ENCODE data around the gene ETV3. TPM values are rescaled to one million over a fixed set of nuclear protein-coding genes. Genes with fewer than 3 reads are reported as not detected.

The ETV3 gene
- total RNA-seq, 1 donor from 2014 or later, result 39.0 TPM

DNA sequence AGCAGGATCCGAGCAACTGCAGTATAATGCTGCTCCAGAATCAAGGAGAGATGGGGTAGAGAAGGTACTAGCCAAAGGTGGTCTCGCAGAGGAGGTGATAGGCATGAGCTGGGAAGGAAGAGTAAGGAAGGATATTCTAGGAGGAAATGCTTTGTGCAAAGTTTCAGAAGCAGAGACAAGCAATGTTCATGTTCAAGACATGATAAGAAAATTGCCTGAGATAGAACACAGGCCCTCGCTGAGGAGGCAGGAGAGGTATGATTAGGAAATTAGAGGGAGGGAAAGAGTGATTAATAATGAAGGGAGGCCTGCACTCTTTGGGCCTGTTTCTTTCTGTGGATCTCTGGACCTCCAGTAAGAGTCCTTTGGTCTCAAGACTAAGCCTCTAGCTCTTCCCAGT, 12.9 kb upstream of the ETV3 start:
- H3K36me3 Mint-ChIP-seq (ENCODE audit: unreplicated experiment), result no peaks in the 10 kb centered on the region
- H3K27ac Mint-ChIP-seq (ENCODE audit: unreplicated experiment), result no peak overlapping the region
- TF ChIP-seq, protein P1, sequence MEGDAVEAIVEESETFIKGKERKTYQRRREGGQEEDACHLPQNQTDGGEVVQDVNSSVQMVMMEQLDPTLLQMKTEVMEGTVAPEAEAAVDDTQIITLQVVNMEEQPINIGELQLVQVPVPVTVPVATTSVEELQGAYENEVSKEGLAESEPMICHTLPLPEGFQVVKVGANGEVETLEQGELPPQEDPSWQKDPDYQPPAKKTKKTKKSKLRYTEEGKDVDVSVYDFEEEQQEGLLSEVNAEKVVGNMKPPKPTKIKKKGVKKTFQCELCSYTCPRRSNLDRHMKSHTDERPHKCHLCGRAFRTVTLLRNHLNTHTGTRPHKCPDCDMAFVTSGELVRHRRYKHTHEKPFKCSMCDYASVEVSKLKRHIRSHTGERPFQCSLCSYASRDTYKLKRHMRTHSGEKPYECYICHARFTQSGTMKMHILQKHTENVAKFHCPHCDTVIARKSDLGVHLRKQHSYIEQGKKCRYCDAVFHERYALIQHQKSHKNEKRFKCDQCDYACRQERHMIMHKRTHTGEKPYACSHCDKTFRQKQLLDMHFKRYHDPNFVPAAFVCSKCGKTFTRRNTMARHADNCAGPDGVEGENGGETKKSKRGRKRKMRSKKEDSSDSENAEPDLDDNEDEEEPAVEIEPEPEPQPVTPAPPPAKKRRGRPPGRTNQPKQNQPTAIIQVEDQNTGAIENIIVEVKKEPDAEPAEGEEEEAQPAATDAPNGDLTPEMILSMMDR (IDR thresholded peaks at IDR 0.05; ENCODE audit: partially characterized antibody, unreplicated experiment), result no peak
- peaks cover 15% of the 10 kb centered on the region for H3K4me1 Mint-ChIP-seq (ENCODE audit: low read depth, unreplicated experiment)
- H3K9me3 Mint-ChIP-seq (ENCODE audit: unreplicated experiment), result no peaks in the 10 kb centered on the region
- DNase-seq, result no peak
- H3K27me3 Mint-ChIP-seq (ENCODE audit: unreplicated experiment), result peaks cover 2% of the 10 kb centered on the region
- no peak overlapping the region for H3K4me3 Mint-ChIP-seq (ENCODE audit: unreplicated experiment)

DNA sequence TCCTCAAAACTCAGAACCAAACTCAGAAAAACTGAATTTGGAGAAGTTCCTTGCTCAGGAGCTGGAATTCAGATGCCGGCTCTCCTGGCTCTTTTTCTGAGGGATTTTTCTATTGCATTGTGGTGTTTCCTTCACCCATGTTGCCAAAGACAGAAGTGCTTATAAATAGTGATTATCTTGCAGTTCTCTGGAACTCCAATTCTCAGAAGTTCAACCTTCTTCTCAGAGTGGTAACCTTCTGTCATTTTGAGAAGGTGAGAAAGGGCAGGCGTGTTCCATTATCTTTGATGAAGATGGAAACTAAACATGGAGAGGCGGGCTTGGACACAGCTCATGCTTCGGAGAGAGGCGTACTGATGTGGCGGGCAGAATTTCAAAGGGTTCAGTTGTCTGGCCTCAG, 12.4 kb upstream of the ETV3 start:
- Mint-ChIP-seq H3K4me3 (ENCODE audit: unreplicated experiment) (no peak overlapping the region), H3K9me3 (ENCODE audit: unreplicated experiment) (no peaks in the 10 kb centered on the region), H3K27ac (ENCODE audit: unreplicated experiment) (no peak overlapping the region), H3K4me1 (ENCODE audit: low read depth, unreplicated experiment) (peaks cover 14% of the 10 kb centered on the region), H3K36me3 (ENCODE audit: unreplicated experiment) (no peaks in the 10 kb centered on the region), H3K27me3 (ENCODE audit: unreplicated experiment) (peaks cover 2% of the 10 kb centered on the region)
- no peak for DNase-seq
- TF ChIP-seq, protein P1 (IDR thresholded peaks at IDR 0.05; ENCODE audit: partially characterized antibody, unreplicated experiment), result no peak

DNA sequence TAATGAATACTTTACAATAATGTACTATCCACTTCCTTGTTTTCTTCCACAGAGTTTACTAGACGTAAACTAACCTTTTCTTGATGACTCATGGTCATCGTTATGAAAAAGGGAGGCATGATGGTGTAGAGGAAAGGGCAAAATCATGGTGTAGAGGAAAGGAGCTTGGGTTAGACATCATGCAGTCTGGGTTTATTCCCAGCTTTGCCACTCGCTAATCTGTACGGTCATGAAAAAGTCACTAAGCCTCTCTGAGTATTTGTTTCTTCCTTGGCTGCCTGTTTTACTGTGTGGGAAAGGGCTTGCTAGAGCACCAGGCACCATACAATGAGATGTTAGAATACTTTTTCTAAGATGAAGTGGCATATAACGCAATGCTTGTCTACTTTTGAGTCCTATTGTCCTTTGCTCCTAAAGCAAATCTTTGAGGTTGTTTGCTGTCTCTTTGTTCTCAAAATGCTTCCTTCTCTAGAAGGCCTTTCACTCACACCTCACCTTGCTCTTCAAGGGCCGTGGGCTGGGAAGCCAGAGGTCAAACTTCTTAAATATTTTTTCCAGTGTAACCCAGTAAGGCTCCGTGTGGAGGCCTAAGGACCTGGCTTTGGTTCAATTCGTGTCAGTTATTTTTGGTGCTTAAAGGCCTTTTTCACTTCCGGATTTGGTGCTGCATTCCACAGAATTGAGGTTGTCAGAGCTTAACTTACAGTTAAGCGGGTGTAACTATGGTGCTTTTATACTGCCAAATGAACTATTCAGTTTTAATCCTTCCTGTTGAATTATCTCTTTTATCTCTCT, 9.9 kb upstream of the ETV3 start:
- H3K4me1 Mint-ChIP-seq (ENCODE audit: low read depth, unreplicated experiment), result peaks cover 5% of the 10 kb centered on the region
- no peaks in the 10 kb centered on the region for H3K9me3 Mint-ChIP-seq (ENCODE audit: unreplicated experiment)
- no peak for DNase-seq
- no peaks in the 10 kb centered on the region for H3K27me3 Mint-ChIP-seq (ENCODE audit: unreplicated experiment)
- TF ChIP-seq, protein P1 (IDR thresholded peaks at IDR 0.05; ENCODE audit: partially characterized antibody, unreplicated experiment), result no peak
- H3K4me3 Mint-ChIP-seq (ENCODE audit: unreplicated experiment), result no peak overlapping the region
- H3K27ac Mint-ChIP-seq (ENCODE audit: unreplicated experiment), result no peak overlapping the region
- no peaks in the 10 kb centered on the region for H3K36me3 Mint-ChIP-seq (ENCODE audit: unreplicated experiment)

DNA sequence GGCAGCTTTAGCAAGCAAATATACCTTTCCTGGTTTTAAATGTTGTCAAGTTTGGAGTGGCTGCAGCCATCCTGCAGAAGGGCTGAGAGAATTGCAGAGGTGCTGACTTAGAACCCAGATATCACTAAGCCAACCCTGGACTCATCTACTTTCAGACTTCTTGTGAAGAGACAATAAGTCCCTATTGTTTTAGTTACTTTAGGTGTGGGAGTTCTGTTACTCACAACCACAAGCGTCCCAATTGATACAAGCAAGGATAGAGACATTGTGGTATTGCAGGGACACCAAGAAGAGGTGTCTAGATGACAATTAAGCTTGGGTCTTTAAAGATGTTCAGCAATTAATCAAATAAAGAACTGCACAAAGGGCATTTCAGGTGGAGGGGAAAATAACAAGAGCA, 8.8 kb upstream of the ETV3 start:
- no peaks in the 10 kb centered on the region for H3K9me3 Mint-ChIP-seq (ENCODE audit: unreplicated experiment)
- no peak overlapping the region for H3K4me3 Mint-ChIP-seq (ENCODE audit: unreplicated experiment)
- TF ChIP-seq, protein P1 (IDR thresholded peaks at IDR 0.05; ENCODE audit: partially characterized antibody, unreplicated experiment), result no peak
- no peak overlapping the region for H3K27ac Mint-ChIP-seq (ENCODE audit: unreplicated experiment)
- H3K4me1 Mint-ChIP-seq (ENCODE audit: low read depth, unreplicated experiment), result no peaks in the 10 kb centered on the region
- DNase-seq, result no peak
- no peaks in the 10 kb centered on the region for H3K36me3 Mint-ChIP-seq (ENCODE audit: unreplicated experiment)
- no peaks in the 10 kb centered on the region for H3K27me3 Mint-ChIP-seq (ENCODE audit: unreplicated experiment)

DNA sequence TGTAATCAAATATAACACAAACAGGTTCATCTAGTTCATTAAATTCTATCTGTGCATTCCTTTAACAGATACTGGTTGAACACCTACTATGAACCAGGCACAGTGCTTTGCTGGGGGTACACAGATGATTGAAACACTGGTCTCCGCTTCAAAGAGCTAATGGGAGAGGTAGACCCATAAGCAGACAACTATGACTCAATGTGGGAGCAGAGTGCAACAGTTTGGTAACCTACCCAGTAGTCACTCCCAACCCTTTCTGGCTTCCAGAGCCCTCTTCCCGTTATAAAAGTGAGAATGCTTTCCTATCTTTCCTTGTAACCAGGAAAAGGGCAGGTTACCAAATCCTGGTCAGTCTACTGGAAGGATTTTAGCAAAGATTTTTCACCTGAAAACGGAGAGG, 8.0 kb upstream of the ETV3 start:
- TF ChIP-seq, protein P1 (IDR thresholded peaks at IDR 0.05; ENCODE audit: partially characterized antibody, unreplicated experiment), result no peak
- no peak overlapping the region for H3K4me3 Mint-ChIP-seq (ENCODE audit: unreplicated experiment)
- no peak overlapping the region for H3K27ac Mint-ChIP-seq (ENCODE audit: unreplicated experiment)
- H3K4me1 Mint-ChIP-seq (ENCODE audit: low read depth, unreplicated experiment), result no peaks in the 10 kb centered on the region
- no peaks in the 10 kb centered on the region for H3K36me3 Mint-ChIP-seq (ENCODE audit: unreplicated experiment)
- no peak for DNase-seq
- H3K27me3 Mint-ChIP-seq (ENCODE audit: unreplicated experiment), result no peaks in the 10 kb centered on the region
- no peaks in the 10 kb centered on the region for H3K9me3 Mint-ChIP-seq (ENCODE audit: unreplicated experiment)
